ENCODE results near the gene MORF4L2. TPM values are rescaled to one million over a fixed set of nuclear protein-coding genes. Genes with fewer than 3 reads are reported as not detected.
"Not testable (repeated sequence)": the region's sequence is repeated elsewhere in the genome, so short reads cannot be mapped to it uniquely, and the experiment has no call there.

The MORF4L2 gene
- total RNA-seq, 1 donor = 1,365 TPM

GRCh38 chrX:103663981-103664762, 22.3 kb downstream of the MORF4L2 start:
- H3K4me3 ChIP-seq (ENCODE audit: low read depth, low read length) = no peak overlapping the region
- no peak for TF ChIP-seq CTCF (IDR thresholded peaks at IDR 0.05; ENCODE audit: insufficient read depth, low read depth, low read length)

GRCh38 chrX:103659460-103659859, 27.0 kb downstream of the MORF4L2 start:
- H3K4me3 ChIP-seq (ENCODE audit: low read depth, low read length); DNase-seq (ENCODE audit: low read depth): not testable (repeated sequence)

More at GRCh38 chrX:103663981-103664762, 22.3 kb downstream of the MORF4L2 start:
- DNase-seq (ENCODE audit: low read depth) = no peak

GRCh38 chrX:103658681-103659433, 27.6 kb downstream of the MORF4L2 start:
- DNase-seq (ENCODE audit: low read depth) = peak; percentile 16
- TF ChIP-seq CTCF (IDR thresholded peaks at IDR 0.05; ENCODE audit: insufficient read depth, low read depth, low read length) = no peak
- no peak overlapping the region for H3K4me3 ChIP-seq (ENCODE audit: low read depth, low read length)

GRCh38 chrX:103657066-103657465, 29.4 kb downstream of the MORF4L2 start:
- not testable (repeated sequence) for DNase-seq (ENCODE audit: low read depth); H3K4me3 ChIP-seq (ENCODE audit: low read depth, low read length)

- no peak for TF ChIP-seq CTCF (IDR thresholded peaks at IDR 0.05; ENCODE audit: insufficient read depth, low read depth, low read length)
- peak; percentile 41 for DNase-seq (ENCODE audit: low read depth)
- no peak overlapping the region for H3K4me3 ChIP-seq (ENCODE audit: low read depth, low read length)
These were observed 29.9 kb downstream of the MORF4L2 start for GRCh38 chrX:103656617-103657016.

GRCh38 chrX:103655230-103656000, 31.1 kb downstream of the MORF4L2 start:
- H3K4me3 ChIP-seq (ENCODE audit: low read depth, low read length); DNase-seq (ENCODE audit: low read depth): not testable (repeated sequence)

GRCh38 chrX:103651151-103651773, 35.2 kb downstream of the MORF4L2 start:
- no peak for DNase-seq (ENCODE audit: low read depth)
- no peak overlapping the region for H3K4me3 ChIP-seq (ENCODE audit: low read depth, low read length)
- TF ChIP-seq CTCF (IDR thresholded peaks at IDR 0.05; ENCODE audit: insufficient read depth, low read depth, low read length) = no peak

GRCh38 chrX:103647630-103648029, 38.9 kb downstream of the MORF4L2 start:
- DNase-seq (ENCODE audit: low read depth) = no peak
- H3K4me3 ChIP-seq (ENCODE audit: low read depth, low read length) = no peak overlapping the region
- TF ChIP-seq CTCF (IDR thresholded peaks at IDR 0.05; ENCODE audit: insufficient read depth, low read depth, low read length) = no peak

Data from fibroblast of villous mesenchyme (primary cell).